A673 (cell line): ENCODE data around the gene XBP1. TPM values are rescaled to one million over a fixed set of nuclear protein-coding genes. Genes with fewer than 3 reads are reported as not detected.

Source experiments
- BruUV-seq: library from RNA; stranded (reverse); fragments of 400-500 nt; replicated peaks from 2 replicates; lab custom pipeline; 2021; lab: Mats Ljungman, UMichigan
- CTCF ChIA-PET: fragments of 300-600 bp; sonication (Branson Sonifier 250); formaldehyde crosslinking; loops from one replicate; lab custom pipeline; 2022; ENCODE audit warnings: antibody characterized with exemption; lab: Charles Lee
- POLR2A ChIA-PET: fragments of 300-600 bp; sonication (Branson Sonifier 250); formaldehyde crosslinking; loops from one replicate; lab custom pipeline; 2022; ENCODE audit warnings: antibody characterized with exemption; ENCODE audit not compliant: low non-redundant PET; lab: Charles Lee
- DNase-seq: peaks from one replicate; pipeline ENCODE4 v3.0.0-alpha.2; 2015; ENCODE audit warnings: low spot score
- H3K27ac ChIP-seq: fragments of 200-600 bp; sonication (generic); 2 replicates; pipeline ENCODE4 v1.5.1; 2016; ENCODE audit warnings: mixed run types, low read depth, mild to moderate bottlenecking, mixed read lengths, antibody characterized with exemption, low read length; ENCODE audit not compliant: poor library complexity, severe bottlenecking
- H3K27me3 ChIP-seq: fragments of 200-600 bp; sonication (generic); replicated peaks from 2 replicates; pipeline ENCODE4 v1.6.1; 2017; ENCODE audit warnings: mixed run types, low read depth, mild to moderate bottlenecking, mixed read lengths, antibody characterized with exemption, low read length; ENCODE audit not compliant: insufficient read depth, poor library complexity
- H3K36me3 ChIP-seq: fragments of 200-600 bp; sonication (generic); 2 replicates; pipeline ENCODE4 v1.6.1; 2016; ENCODE audit warnings: mixed run types, mild to moderate bottlenecking, mixed read lengths, antibody characterized with exemption, low read length; ENCODE audit not compliant: insufficient read depth, poor library complexity, severe bottlenecking
- H3K4me1 ChIP-seq: fragments of 200-600 bp; sonication (generic); 2 replicates; pipeline ENCODE4 v1.6.1; 2017; ENCODE audit warnings: mixed run types, mild to moderate bottlenecking, mixed read lengths, antibody characterized with exemption, low read length; ENCODE audit not compliant: insufficient read depth, poor library complexity, severe bottlenecking
- H3K4me3 ChIP-seq: fragments of 200-600 bp; sonication (generic); 2 replicates; pipeline ENCODE4 v1.5.1; 2016; ENCODE audit warnings: low read depth, mixed run types, mild to moderate bottlenecking, mixed read lengths, low read length; ENCODE audit not compliant: poor library complexity, severe bottlenecking
- H3K9me3 ChIP-seq: fragments of 200-600 bp; sonication (generic); 2 replicates; pipeline ENCODE4 v1.6.1; 2016; ENCODE audit warnings: mixed run types, low read depth, mild to moderate bottlenecking, mixed read lengths, antibody characterized with exemption, low read length; ENCODE audit not compliant: poor library complexity, severe bottlenecking
- EZH2 ChIP-seq: fragments of 200-600 bp; sonication (generic); IDR thresholded peaks from 2 replicates; pipeline ENCODE4 v1.6.1; 2017; ENCODE audit warnings: borderline replicate concordance, low read depth, mild to moderate bottlenecking, mixed read lengths, antibody characterized with exemption, low read length; ENCODE audit not compliant: poor library complexity, severe bottlenecking
- intact Hi-C: fragments of 100-400 bp; cut with micrococcal nuclease; formaldehyde crosslinking; loops from one replicate; pipeline ENCODE4 v1.10.0; 2022; ENCODE audit not compliant: unreplicated experiment
- total RNA-seq: library from RNA; stranded (reverse); gene quantifications from 2 replicates; pipeline ENCODE4 v1.2.3, GENCODE V29; 2021
- TF ChIP-seq, protein P1 (sequence below): fragments of 300-800, 200-600 bp; sonication (generic); conservative IDR thresholded peaks from 2 replicates; pipeline ENCODE4 v1.5.1; 2017; ENCODE audit warnings: low read depth, mild to moderate bottlenecking, antibody characterized with exemption, low read length, moderate library complexity, mixed read lengths

XBP1 gene
- total RNA-seq, 1 experiment from 2014 or later = 66.3 TPM

DNA sequence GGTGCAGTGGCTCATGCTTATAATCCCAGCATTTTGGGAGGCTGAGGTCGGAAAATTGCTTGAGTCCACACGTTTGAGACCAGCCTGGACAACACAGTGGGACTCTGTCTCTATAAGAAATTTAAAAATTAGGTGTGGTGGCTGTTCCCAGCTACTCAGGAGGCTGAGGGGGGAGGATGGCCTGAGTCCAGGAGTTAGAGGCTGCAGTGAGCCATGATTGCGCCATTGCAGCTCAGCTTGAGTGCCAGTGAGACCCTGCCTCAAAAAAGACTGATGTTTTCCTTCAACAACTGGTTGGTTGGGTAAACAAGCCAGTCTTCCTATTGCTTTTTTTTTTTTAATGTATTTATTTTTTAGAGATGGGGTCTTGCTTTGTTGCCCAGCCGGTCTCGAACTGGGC, 9.2 kb downstream of the XBP1 start:
- no peaks in the 10 kb centered on the region for H3K9me3 ChIP-seq
- CTCF ChIA-PET = no interaction called here
- H3K4me3 ChIP-seq = no peak overlapping the region
- intact Hi-C loops = no loop called here
- no peaks in the 10 kb centered on the region for H3K27me3 ChIP-seq
- TF ChIP-seq, protein P1, sequence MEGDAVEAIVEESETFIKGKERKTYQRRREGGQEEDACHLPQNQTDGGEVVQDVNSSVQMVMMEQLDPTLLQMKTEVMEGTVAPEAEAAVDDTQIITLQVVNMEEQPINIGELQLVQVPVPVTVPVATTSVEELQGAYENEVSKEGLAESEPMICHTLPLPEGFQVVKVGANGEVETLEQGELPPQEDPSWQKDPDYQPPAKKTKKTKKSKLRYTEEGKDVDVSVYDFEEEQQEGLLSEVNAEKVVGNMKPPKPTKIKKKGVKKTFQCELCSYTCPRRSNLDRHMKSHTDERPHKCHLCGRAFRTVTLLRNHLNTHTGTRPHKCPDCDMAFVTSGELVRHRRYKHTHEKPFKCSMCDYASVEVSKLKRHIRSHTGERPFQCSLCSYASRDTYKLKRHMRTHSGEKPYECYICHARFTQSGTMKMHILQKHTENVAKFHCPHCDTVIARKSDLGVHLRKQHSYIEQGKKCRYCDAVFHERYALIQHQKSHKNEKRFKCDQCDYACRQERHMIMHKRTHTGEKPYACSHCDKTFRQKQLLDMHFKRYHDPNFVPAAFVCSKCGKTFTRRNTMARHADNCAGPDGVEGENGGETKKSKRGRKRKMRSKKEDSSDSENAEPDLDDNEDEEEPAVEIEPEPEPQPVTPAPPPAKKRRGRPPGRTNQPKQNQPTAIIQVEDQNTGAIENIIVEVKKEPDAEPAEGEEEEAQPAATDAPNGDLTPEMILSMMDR = no peak
- TF ChIP-seq EZH2 = no peak
- POLR2A ChIA-PET = interaction anchor here (0.7 kb wide), 1 partner anchor 401 kb away, joined by 5 read pairs; no protein-coding TSS in a partner anchor
- BruUV-seq = no TSS peak
- DNase-seq = no peak
- peaks cover 55% of the 10 kb centered on the region for H3K36me3 ChIP-seq
- no peaks in the 10 kb centered on the region for H3K4me1 ChIP-seq
- no peak overlapping the region for H3K27ac ChIP-seq

DNA sequence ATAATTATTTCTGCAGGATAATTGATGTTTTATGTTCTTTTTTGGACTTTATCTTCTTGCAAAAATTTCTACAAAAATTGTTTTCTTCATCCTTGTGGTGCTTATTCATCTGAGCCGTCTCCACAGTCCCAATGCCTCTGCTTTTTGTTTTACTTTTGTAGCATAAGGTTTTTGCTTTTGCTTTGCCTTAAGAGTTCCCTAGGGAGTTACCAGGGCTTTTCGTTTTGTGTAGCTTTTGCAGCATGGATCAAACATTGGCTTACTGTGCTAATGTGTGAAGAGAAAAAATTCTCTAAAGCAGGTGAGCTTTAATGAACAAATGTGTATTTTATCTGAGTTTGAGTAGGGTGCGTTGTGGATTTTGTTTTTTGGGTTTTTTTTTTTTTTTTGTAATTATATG, 11.8 kb downstream of the XBP1 start:
- TF ChIP-seq EZH2 = no peak
- TF ChIP-seq, protein P1 = no peak
- no peaks in the 10 kb centered on the region for H3K27me3 ChIP-seq
- no TSS peak for BruUV-seq
- no peak for DNase-seq
- ChIA-PET CTCF (interaction anchor here (0.7 kb wide), 1 partner anchor 223 kb away, joined by 3 read pairs; no protein-coding TSS in a partner anchor), POLR2A (no interaction called here)
- intact Hi-C loops = no loop called here
- H3K4me3 ChIP-seq = no peak overlapping the region
- H3K36me3 ChIP-seq = peaks cover 56% of the 10 kb centered on the region
- no peaks in the 10 kb centered on the region for H3K4me1 ChIP-seq
- no peaks in the 10 kb centered on the region for H3K9me3 ChIP-seq
- H3K27ac ChIP-seq = peak overlapping the region; percentile 14

DNA sequence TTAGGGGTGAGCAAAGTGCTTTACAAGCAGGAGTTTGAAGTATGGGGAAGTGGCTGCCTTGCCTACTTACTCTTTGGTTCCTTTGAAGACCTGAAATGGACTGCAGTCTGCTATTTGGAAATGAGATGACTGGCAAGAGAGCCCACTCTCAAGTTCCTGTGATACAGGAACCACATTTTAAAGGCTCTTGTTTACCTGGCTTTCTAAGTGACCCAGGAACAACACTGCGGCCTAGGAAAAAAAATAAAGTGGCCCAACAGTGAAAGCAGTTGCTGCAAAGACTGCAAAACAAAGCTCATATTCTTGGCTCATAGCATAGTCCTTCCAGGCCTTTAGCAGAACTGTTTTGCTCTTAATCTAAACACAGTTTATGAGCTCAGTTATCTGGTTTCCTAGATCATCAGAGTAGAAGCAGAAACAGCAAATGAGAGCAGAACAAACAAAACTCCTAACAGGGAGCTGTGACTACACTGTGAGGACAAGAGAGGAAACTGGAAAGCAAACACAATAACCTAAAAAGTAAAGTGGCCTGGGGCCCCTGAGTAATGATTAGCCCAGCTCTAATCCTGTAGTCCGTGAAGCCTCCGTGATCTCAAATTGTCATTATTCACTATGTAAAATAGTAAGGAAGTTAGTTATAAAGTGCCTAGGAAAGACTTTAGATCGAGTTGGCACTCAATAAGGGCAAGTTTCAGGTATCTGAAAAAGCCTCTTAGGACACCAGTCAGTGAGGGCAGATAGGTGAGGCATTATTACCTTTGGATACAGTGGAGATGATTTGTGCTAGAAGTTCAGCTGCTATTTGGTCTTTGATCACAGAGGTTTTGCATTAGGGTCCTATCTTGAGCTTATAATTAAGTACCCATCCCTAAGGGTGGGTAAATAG, 16.3 kb downstream of the XBP1 start:
- BruUV-seq = no TSS peak
- Histone ChIP-seq H3K27ac (no peak overlapping the region), H3K4me3 (no peak overlapping the region), H3K27me3 (no peaks in the 10 kb centered on the region), H3K36me3 (peaks cover 90% of the 10 kb centered on the region), H3K9me3 (no peaks in the 10 kb centered on the region), H3K4me1 (no peaks in the 10 kb centered on the region)
- no peak for TF ChIP-seq EZH2
- TF ChIP-seq, protein P1 = no peak
- DNase-seq = no peak
- intact Hi-C loops = no loop called here
- ChIA-PET CTCF (no interaction called here), POLR2A (interaction anchor here (0.6 to 0.7 kb wide), 2 partner anchors 14 to 18 kb away, joined by 3 to 8 read pairs; no protein-coding TSS in a partner anchor)
